HEK293T (cell line): ENCODE measurements around the gene MECR.

Source experiments
- CTCF ChIA-PET: fragments of 350-600 bp; formaldehyde crosslinking; extraction: SDS; loops from one replicate; lab custom pipeline; 2021; ENCODE audit warnings: antibody characterized with exemption, inconsistent platforms; lab: Yijun Ruan, JAX
- POLR2A ChIA-PET: fragments of 350-600 bp; formaldehyde crosslinking; extraction: SDS; loops from one replicate; lab custom pipeline; 2020; ENCODE audit warnings: antibody characterized with exemption, inconsistent platforms; lab: Yijun Ruan, JAX
- DNase-seq: peaks from one replicate; pipeline ENCODE4 v3.0.0; 2012; ENCODE audit warnings: mixed read lengths; ENCODE audit errors: extremely low spot score
- ARNT ChIP-seq: fragments of 450-650 bp; IDR thresholded peaks from 2 replicates; pipeline ENCODE4 v1.6.1; 2017; ENCODE audit warnings: mild to moderate bottlenecking
- BHLHE40 ChIP-seq: fragments of 450-650 bp; IDR thresholded peaks from 2 replicates; pipeline ENCODE4 v1.6.1; 2016; ENCODE audit warnings: mild to moderate bottlenecking, moderate library complexity, borderline replicate concordance
- CTBP1 ChIP-seq: fragments of 450-650 bp; IDR thresholded peaks from 2 replicates; pipeline ENCODE4 v1.6.1; 2016; ENCODE audit warnings: borderline replicate concordance
- ELF4 ChIP-seq: fragments of 450-650 bp; IDR thresholded peaks from 2 replicates; pipeline ENCODE4 v1.6.1; 2017; ENCODE audit warnings: antibody characterized with exemption
- FOXA1 ChIP-seq: fragments of 450-650 bp; IDR thresholded peaks from 2 replicates; pipeline ENCODE4 v1.6.1; 2016; ENCODE audit warnings: mild to moderate bottlenecking
- FOXK2 ChIP-seq: fragments of 450-650 bp; IDR thresholded peaks from 2 replicates; pipeline ENCODE4 v1.6.1; 2016; ENCODE audit warnings: mild to moderate bottlenecking
- FOXM1 ChIP-seq: fragments of 450-650 bp; IDR thresholded peaks from 2 replicates; pipeline ENCODE4 v1.6.1; 2017; ENCODE audit warnings: mild to moderate bottlenecking, borderline replicate concordance
- HDGF ChIP-seq: fragments of 450-650 bp; IDR thresholded peaks from 2 replicates; pipeline ENCODE4 v1.6.1; 2017; ENCODE audit warnings: antibody characterized with exemption, borderline replicate concordance
- L3MBTL2 ChIP-seq: fragments of 450-650 bp; conservative IDR thresholded peaks from 2 replicates; pipeline ENCODE4 v1.6.1; 2016; ENCODE audit warnings: mild to moderate bottlenecking
- LEF1 ChIP-seq: fragments of 450-650 bp; IDR thresholded peaks from 2 replicates; pipeline ENCODE4 v1.6.1; 2017; ENCODE audit warnings: mild to moderate bottlenecking, borderline replicate concordance
- NFRKB ChIP-seq: fragments of 450-650 bp; IDR thresholded peaks from 2 replicates; pipeline ENCODE4 v1.6.1; 2016; ENCODE audit warnings: mild to moderate bottlenecking, moderate library complexity
- PKNOX1 ChIP-seq: fragments of 450-650 bp; IDR thresholded peaks from 2 replicates; pipeline ENCODE4 v1.6.1; 2016
- SP1 ChIP-seq: fragments of 450-650 bp; IDR thresholded peaks from 2 replicates; pipeline ENCODE4 v1.6.1; 2017
- SUZ12 ChIP-seq: fragments of 450-650 bp; IDR thresholded peaks from 2 replicates; pipeline ENCODE4 v1.6.1; 2016; ENCODE audit warnings: mild to moderate bottlenecking
- TARDBP ChIP-seq: fragments of 450-650 bp; IDR thresholded peaks from 2 replicates; pipeline ENCODE4 v1.6.1; 2016
- ZNF384 ChIP-seq: fragments of 450-650 bp; IDR thresholded peaks from 2 replicates; pipeline ENCODE4 v1.6.1; 2016

MECR gene

GRCh38 chr1:29256394-29256793 lies 25.7 kb upstream of the MECR start:
- ChIA-PET CTCF (interaction anchor here (1.0 to 1.1 kb wide), 2 partner anchors 9 to 11 kb away, joined by 3 read pairs; no protein-coding TSS in a partner anchor), POLR2A (no interaction called here)
- TF ChIP-seq FOXK2 (no peak), SUZ12 (no peak), HDGF (no peak), NFRKB (no peak), TARDBP (no peak)
- DNase-seq: peak; percentile 39

DNA sequence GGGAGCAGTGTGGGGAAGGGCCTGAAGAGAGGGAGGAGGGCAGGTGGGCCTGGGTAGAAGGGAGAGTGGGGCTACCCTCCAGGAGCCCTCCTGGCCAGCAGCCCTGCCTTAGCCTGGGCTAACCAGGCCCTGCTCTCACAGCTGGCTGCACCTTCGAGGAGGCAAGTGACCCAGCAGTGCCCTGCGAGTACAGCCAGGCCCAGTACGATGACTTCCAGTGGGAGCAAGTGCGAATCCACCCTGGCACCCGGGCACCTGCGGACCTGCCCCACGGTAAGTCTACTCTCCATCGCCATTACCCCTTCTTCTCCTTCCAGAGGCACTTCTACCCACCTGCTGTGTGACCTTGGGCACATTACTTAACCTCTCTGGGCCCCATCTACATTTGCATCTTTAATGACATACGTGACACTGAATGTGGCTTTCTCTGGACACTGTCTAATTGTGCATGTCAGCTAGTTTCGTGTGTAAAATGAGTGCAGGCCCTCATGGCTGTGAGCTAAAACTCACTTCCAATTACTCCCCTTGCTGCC lies 24.5 kb upstream of the MECR start:
- no peak for DNase-seq
- ChIA-PET CTCF (interaction anchor here (1.0 kb wide), 1 partner anchor 12 kb away, joined by 3 read pairs; no protein-coding TSS in a partner anchor), POLR2A (no interaction called here)
- TF ChIP-seq SP1: no peak
- TF ChIP-seq FOXA1: no peak
- no peak for TF ChIP-seq L3MBTL2
- TF ChIP-seq CTBP1: no peak
- no peak for TF ChIP-seq HDGF
- no peak for TF ChIP-seq BHLHE40
- TF ChIP-seq LEF1: no peak

- CTCF ChIA-PET: no interaction called here
- no peak for TF ChIP-seq ARNT
- TF ChIP-seq CTBP1: no peak
- no peak for TF ChIP-seq LEF1
- TF ChIP-seq NFRKB: no peak
- no peak for TF ChIP-seq FOXK2
- TF ChIP-seq FOXA1: no peak
- no peak for TF ChIP-seq L3MBTL2
- no peak for TF ChIP-seq ELF4
- TF ChIP-seq SUZ12: no peak
- no peak for TF ChIP-seq TARDBP
- no peak for TF ChIP-seq FOXM1
- TF ChIP-seq BHLHE40: no peak
- no peak for TF ChIP-seq SP1
- TF ChIP-seq HDGF: no peak
- TF ChIP-seq PKNOX1: no peak
- TF ChIP-seq ZNF384: no peak
- POLR2A ChIA-PET: no interaction called here
- DNase-seq: no peak
These were observed 23.6 kb upstream of the MECR start for GRCh38 chr1:29254346-29254745.

DNA sequence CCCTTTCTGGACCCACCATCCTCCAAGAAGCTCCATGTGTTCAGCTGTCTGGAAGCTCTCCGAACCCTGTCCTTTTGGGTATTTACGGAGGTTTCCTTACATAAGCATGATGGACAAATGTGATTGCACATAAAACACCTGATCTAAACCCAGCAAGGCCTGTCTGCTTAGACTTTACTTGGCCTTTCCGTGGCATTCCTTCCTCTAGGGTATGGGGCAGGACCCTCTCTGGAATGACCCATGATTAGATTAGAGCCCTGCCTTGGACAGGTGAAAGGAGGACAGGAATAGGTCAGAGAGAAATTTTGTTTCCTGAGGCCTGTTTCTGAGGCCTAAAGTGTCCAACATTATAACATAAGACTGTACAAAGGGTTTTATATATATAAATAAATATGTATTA lies 22.4 kb upstream of the MECR start:
- ChIA-PET POLR2A (no interaction called here), CTCF (no interaction called here)
- DNase-seq: no peak
- TF ChIP-seq SP1: no peak
- no peak for TF ChIP-seq NFRKB
- no peak for TF ChIP-seq FOXK2
- no peak for TF ChIP-seq HDGF
- no peak for TF ChIP-seq LEF1
- TF ChIP-seq FOXM1: no peak
- TF ChIP-seq ELF4: no peak
- no peak for TF ChIP-seq SUZ12

GRCh38 chr1:29251164-29252124 lies 20.7 kb upstream of the MECR start:
- POLR2A ChIA-PET: no interaction called here

More at GRCh38 chr1:29251164-29252124, 20.7 kb upstream of the MECR start:
- no peak for DNase-seq
- CTCF ChIA-PET: interaction anchor here (1.4 kb wide), 1 partner anchor 11 kb away, joined by 3 read pairs; no protein-coding TSS in a partner anchor
- TF ChIP-seq NFRKB (no peak), ARNT (no peak), SUZ12 (no peak), CTBP1 (no peak), ELF4 (no peak), LEF1 (no peak), SP1 (no peak), BHLHE40 (no peak), FOXA1 (no peak), ZNF384 (no peak), FOXK2 (no peak), TARDBP (no peak), FOXM1 (no peak), L3MBTL2 (no peak), PKNOX1 (no peak), HDGF (no peak)
